HepG2 (cell line): ENCODE measurements around the gene ZNF687. TPM values are rescaled to one million over a fixed set of nuclear protein-coding genes. Genes with fewer than 3 reads are reported as not detected.
A peak's percentile ranks its signal among the peaks of the same experiment; 100 is the strongest.

Experiments used
- DMAP1 ChIP-seq: IDR thresholded peaks from 2 replicates; pipeline ENCODE4 v1.6.1; 2016
- FOXM1 ChIP-seq: sonication (generic); formaldehyde crosslinking; IDR thresholded peaks from 2 replicates; pipeline ENCODE4 v1.5.0; 2020; ENCODE audit warnings: missing genetic modification reagents
- KDM1A ChIP-seq: IDR thresholded peaks from 2 replicates; pipeline ENCODE4 v1.6.1; 2016; ENCODE audit warnings: missing compliant biosample characterization
- NR2F2 ChIP-seq: IDR thresholded peaks from 2 replicates; pipeline ENCODE4 v1.6.1; 2012; ENCODE audit warnings: low read depth, inconsistent platforms, borderline replicate concordance
- ZBED4 ChIP-seq: sonication (generic); formaldehyde crosslinking; IDR thresholded peaks from 2 replicates; pipeline ENCODE4 v1.4.0; 2020; ENCODE audit warnings: missing genetic modification reagents, borderline replicate concordance
- ZBTB38 ChIP-seq: sonication (generic); formaldehyde crosslinking; IDR thresholded peaks from 2 replicates; pipeline ENCODE4 v1.5.1; 2020; ENCODE audit warnings: mild to moderate bottlenecking, missing genetic modification reagents
- ZNF205 ChIP-seq: IDR thresholded peaks from 2 replicates; pipeline ENCODE4 v1.6.1; 2018; ENCODE audit warnings: missing biosample characterization, missing genetic modification reagents
- ZNF317 ChIP-seq: sonication (generic); formaldehyde crosslinking; IDR thresholded peaks from 2 replicates; pipeline ENCODE4 v1.5.0; 2020; ENCODE audit warnings: mild to moderate bottlenecking, missing genetic modification reagents
- ZNF318 ChIP-seq: sonication (generic); formaldehyde crosslinking; IDR thresholded peaks from 2 replicates; pipeline ENCODE4 v1.4.0; 2020; ENCODE audit warnings: mild to moderate bottlenecking, missing genetic modification reagents
- ZNF350 ChIP-seq: sonication (generic); formaldehyde crosslinking; IDR thresholded peaks from 2 replicates; pipeline ENCODE4 v1.4.0; 2020; ENCODE audit warnings: mild to moderate bottlenecking, low read depth, missing genetic modification reagents, borderline replicate concordance
- ZNF44 ChIP-seq: sonication (generic); formaldehyde crosslinking; IDR thresholded peaks from 2 replicates; pipeline ENCODE4 v1.5.1; 2020; ENCODE audit warnings: mild to moderate bottlenecking, missing genetic modification reagents
- ZNF709 ChIP-seq: sonication (generic); formaldehyde crosslinking; IDR thresholded peaks from 2 replicates; pipeline ENCODE4 v1.5.0; 2020; ENCODE audit warnings: mild to moderate bottlenecking, missing genetic modification reagents
- ZNF768 ChIP-seq: sonication (generic); formaldehyde crosslinking; IDR thresholded peaks from 2 replicates; pipeline ENCODE4 v1.4.0; 2020; ENCODE audit warnings: missing genetic modification reagents
- ZNF775 ChIP-seq: sonication (generic); formaldehyde crosslinking; IDR thresholded peaks from 2 replicates; pipeline ENCODE4 v1.4.0; 2020; ENCODE audit warnings: missing genetic modification reagents, mild to moderate bottlenecking, moderate library complexity, borderline replicate concordance
- ZSCAN25 ChIP-seq: sonication (generic); formaldehyde crosslinking; IDR thresholded peaks from 2 replicates; pipeline ENCODE4 v1.8.0; 2022; ENCODE audit warnings: mild to moderate bottlenecking, missing genetic modification reagents
- polyA plus RNA-seq, 8 experiments: library from polyadenylated mRNA; depleted of rRNA in 3 of 8; stranded (reverse) in 7 of 8; unstranded in 1 of 8; fragments of >200 nt; fragmentation: Illumina TruSeq in 4 of 8; extraction: Trizol in 4 of 8; gene quantifications; 2 replicates each; pipeline versions ENCODE4 v1.2.1 to v1.2.3, GENCODE V29; 2011 to 2016; ENCODE audit warnings: low read depth in 4 of 8, missing spikeins in 1 of 8, mixed read lengths in 1 of 8; ENCODE audit not compliant: insufficient read depth in 1 of 8
- total RNA-seq, 5 experiments: library from RNA; depleted of rRNA; stranded (reverse); fragments of >200 nt; fragmentation: Illumina TruSeq; extraction: Trizol; gene quantifications; 2 replicates each; pipeline ENCODE4 v1.2.3, GENCODE V29; 2016; ENCODE audit warnings: low read depth in 1 of 5
- TF ChIP-seq, protein P1 (sequence below): sonication (generic); formaldehyde crosslinking; IDR thresholded peaks from 2 replicates; pipeline ENCODE4 v1.5.1; 2020; ENCODE audit warnings: missing genetic modification reagents, mild to moderate bottlenecking, borderline replicate concordance

ZNF687 gene
- total and polyA plus RNA-seq, 2 of the 13 experiments (the other 11 are each of a cell fraction or from before 2014, with no cell fraction given) = 14.1 to 16.5 TPM

DNA sequence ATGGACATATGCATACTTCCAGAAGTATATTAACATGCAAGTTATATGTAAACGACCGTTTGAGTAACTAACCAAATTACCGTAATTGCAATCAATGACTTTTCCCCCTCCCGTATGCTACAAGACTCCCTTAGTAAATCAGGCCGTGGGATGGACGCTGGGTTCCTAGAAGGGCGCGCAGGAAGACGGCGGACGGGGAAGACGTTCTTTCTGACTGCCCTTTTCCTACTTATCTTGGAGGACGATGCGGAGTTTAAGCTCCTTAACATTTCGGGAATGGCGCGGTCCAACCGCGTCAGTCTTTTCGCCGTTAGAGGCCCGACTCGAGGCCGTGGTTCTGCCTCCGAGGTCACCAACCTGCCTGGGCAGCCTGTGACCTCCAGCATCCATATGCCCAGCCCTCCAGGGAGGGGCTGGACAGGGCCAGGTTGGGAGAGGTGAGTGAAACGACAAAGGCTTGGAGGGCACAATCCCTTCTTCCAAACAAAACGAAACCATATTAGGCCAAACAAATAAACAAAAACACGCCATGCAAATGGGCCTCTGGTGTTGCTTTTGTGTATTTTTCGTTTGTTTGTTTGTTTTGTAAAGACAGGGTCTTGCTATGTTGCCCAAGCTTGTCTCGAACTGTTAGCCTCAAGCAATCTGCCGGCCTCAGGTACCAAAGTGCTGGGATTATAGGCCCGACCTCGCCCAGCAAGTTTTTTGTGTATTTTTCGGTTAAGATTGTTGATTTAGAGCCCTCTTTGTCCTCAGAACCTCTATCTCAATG lies 46.0 kb downstream of the ZNF687 start (continued):
- TF ChIP-seq ZNF768 (CRISPR knock-in tag) = peak; percentile 56; the same call in 1 of the 2 replicates
- peak; percentile 24; the same call in 1 of the 2 replicates for TF ChIP-seq NR2F2
- TF ChIP-seq ZBTB38 (CRISPR knock-in tag) = 0 out of 2 replicates have a peak, but pooled peaks have one; percentile 33
- TF ChIP-seq DMAP1 (CRISPR knock-in tag) = 0 out of 2 replicates have a peak, but pooled peaks have one; percentile 6
- 0 out of 2 replicates have a peak, but pooled peaks have one; percentile 34 for TF ChIP-seq ZNF709 (CRISPR knock-in tag)
- TF ChIP-seq ZNF318 (CRISPR knock-in tag) = no peak
- TF ChIP-seq, protein P1, sequence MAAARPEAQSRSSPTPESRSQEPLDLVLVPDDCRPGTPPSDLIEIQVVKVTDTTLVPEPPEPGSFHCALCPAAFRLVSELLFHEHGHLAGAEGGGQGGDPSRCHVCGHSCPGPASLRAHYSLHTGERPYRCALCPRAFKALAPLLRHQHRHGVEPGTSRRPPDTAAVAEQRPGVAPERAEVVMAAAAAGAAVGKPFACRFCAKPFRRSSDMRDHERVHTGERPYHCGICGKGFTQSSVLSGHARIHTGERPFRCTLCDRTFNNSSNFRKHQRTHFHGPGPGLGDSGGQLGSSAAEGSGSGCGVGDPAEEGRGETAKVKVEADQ = 0 out of 2 replicates have a peak, but pooled peaks have one; percentile 25
- TF ChIP-seq KDM1A (CRISPR knock-in tag) = 0 out of 2 replicates have a peak, but pooled peaks have one; percentile 31
- TF ChIP-seq ZNF317 = 0 out of 2 replicates have a peak, but pooled peaks have one; percentile 20
- TF ChIP-seq ZNF205 (CRISPR knock-in tag) = 0 out of 2 replicates have a peak, but pooled peaks have one; percentile 26
- TF ChIP-seq ZSCAN25 (CRISPR knock-in tag) = 0 out of 2 replicates have a peak, but pooled peaks have one; percentile 47
- 0 out of 2 replicates have a peak, but pooled peaks have one; percentile 16 for TF ChIP-seq ZNF775 (CRISPR knock-in tag)
- peak; percentile 52; the same call in 1 of the 2 replicates for TF ChIP-seq ZBED4 (CRISPR knock-in tag)
- TF ChIP-seq ZNF44 = 0 out of 2 replicates have a peak, but pooled peaks have one; percentile 51
- TF ChIP-seq ZNF350 (CRISPR knock-in tag) = 0 out of 2 replicates have a peak, but pooled peaks have one; percentile 22
- TF ChIP-seq FOXM1 = no peak
